Right lobe of liver (tissue), 6 donors: ENCODE measurements around the gene CNTNAP1. TPM values are rescaled to one million over a fixed set of nuclear protein-coding genes. Genes with fewer than 3 reads are reported as not detected.
A peak's percentile ranks its signal among the peaks of the same experiment; 100 is the strongest.

Experiments used
- ATAC-seq, 4 donors: fragments of 200-7000 bp; cut with Tn5 transposase; one replicate each; pipeline ENCODE4 v1.9.1; 2020; ENCODE audit warnings: mild to moderate bottlenecking in 4 of 4, moderate library complexity in 4 of 4
- DNase-seq, 3 donors: peaks; one replicate each; pipeline ENCODE4 v3.0.0-alpha.2; 2020
- H3K27ac ChIP-seq, 3 donors: fragments of 200-600 bp; one replicate each; pipeline ENCODE4 v1.8.0; 2022
- H3K27me3 ChIP-seq, 2 donors: fragments of 200-600 bp; one replicate each; pipeline ENCODE4 v1.8.0; 2022
- H3K36me3 ChIP-seq, 4 donors: fragments of 200-600 bp; sonication (generic) in 1 of 4; one replicate each; pipeline versions ENCODE4 v1.5.1 to v1.8.0; 2017 to 2022; ENCODE audit warnings: control low read depth in 1 of 4
- H3K4me1 ChIP-seq, 4 donors: fragments of 200-600 bp; sonication (generic) in 1 of 4; one replicate each; pipeline versions ENCODE4 v1.5.1 to v1.8.0; 2017 to 2022; ENCODE audit warnings: control low read depth in 1 of 4
- H3K4me3 ChIP-seq, 3 donors: fragments of 200-600 bp; one replicate each; pipeline ENCODE4 v1.8.0; 2022
- H3K9me3 ChIP-seq, 4 donors: fragments of 200-600 bp; sonication (generic) in 1 of 4; one replicate each; pipeline versions ENCODE4 v1.5.1 to v1.8.0; 2017 to 2022; ENCODE audit warnings: control low read depth in 1 of 4
- POLR2A ChIP-seq: fragments of 450-650 bp; IDR thresholded peaks from one replicate; pipeline ENCODE4 v1.6.1; 2017; ENCODE audit warnings: antibody characterized with exemption, mild to moderate bottlenecking
- WGBS: methylation state at CpG from one replicate; pipeline ENCODE4 v1.1.6; 2018; ENCODE audit warnings: low coverage, low lambda C conversion rate; ENCODE audit not compliant: insufficient coverage; ENCODE audit errors: missing lambda C conversion rate; 5-methylcytosine and 5-hydroxymethylcytosine counted together
- intact Hi-C, 2 donors: fragments of 100-400 bp; cut with DNase I; formaldehyde crosslinking; loops; one replicate each; pipeline versions ENCODE4 v1.11.2 to v1.14.1; 2022
- total RNA-seq, 6 experiments: library from RNA; depleted of rRNA in 2 of 6; stranded (reverse); fragments of >200 nt in 2 of 6; fragmentation: NEBNext Ultra II Directional in 3 of 6; extraction: Animal tissue kit (Norgen Biotek cat#: 25700) in 3 of 6; gene quantifications; one replicate each; pipeline versions ENCODE4 v1.1.0 to v1.2.4, GENCODE V29; 2016 to 2023
- TF ChIP-seq, protein P1 (sequence below), 4 donors: fragments of 200-600 bp in 3 of 4; fragments of 450-650 bp in 1 of 4; IDR thresholded peaks; one replicate each; pipeline versions ENCODE4 v1.5.1 to v1.8.0; 2016 to 2022; ENCODE audit warnings: antibody characterized with exemption in 4 of 4, mild to moderate bottlenecking in 2 of 4
- donor health status: DM: no; HTN: yes; CAD: no.
- donor health status: DM: no; HTN: no; CAD: no.
- donor health status: DM: no; HTN: no; CAD: no.
- donor health status: DM: no; HTN: yes; CAD: no.
- donor health status: DM: no; HTN: yes; CAD: no.

Gene CNTNAP1
- total RNA-seq, 6 experiments from 2014 or later = 0.42 to 1.8 (median 0.56) TPM

DNA sequence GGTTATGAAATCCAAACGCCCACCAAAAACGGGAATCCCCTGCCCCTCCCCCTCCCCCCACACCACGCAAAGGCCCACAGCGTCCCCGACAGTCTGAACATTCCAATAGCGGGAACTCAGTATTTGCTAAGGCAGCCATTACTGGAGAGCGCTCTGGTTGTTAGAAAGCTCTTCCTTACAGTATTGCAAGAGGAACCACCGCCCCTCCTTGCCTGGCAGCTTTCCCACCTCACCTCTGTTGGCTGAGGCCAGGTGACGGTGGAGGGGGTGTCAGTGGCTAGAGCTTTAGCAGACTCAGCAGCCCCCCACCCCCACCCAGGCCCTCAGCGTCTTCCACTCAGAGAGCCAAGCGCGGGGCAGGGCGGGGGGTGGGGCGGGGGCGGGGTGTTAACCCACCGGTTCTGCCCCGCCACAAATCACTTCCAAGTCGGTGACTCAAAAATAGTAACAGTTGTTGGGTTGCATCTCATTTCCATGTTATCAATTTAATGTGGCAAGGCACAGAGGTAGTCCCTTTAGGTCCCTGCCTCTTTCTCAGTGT is 3.3 kb upstream of the CNTNAP1 start:
- no peak for ATAC-seq
- peaks cover 0 to 5% of the 10 kb centered on the region in 2 donors for H3K27me3 ChIP-seq
- no peaks in the 10 kb centered on the region for H3K36me3 ChIP-seq
- TF ChIP-seq, protein P1, sequence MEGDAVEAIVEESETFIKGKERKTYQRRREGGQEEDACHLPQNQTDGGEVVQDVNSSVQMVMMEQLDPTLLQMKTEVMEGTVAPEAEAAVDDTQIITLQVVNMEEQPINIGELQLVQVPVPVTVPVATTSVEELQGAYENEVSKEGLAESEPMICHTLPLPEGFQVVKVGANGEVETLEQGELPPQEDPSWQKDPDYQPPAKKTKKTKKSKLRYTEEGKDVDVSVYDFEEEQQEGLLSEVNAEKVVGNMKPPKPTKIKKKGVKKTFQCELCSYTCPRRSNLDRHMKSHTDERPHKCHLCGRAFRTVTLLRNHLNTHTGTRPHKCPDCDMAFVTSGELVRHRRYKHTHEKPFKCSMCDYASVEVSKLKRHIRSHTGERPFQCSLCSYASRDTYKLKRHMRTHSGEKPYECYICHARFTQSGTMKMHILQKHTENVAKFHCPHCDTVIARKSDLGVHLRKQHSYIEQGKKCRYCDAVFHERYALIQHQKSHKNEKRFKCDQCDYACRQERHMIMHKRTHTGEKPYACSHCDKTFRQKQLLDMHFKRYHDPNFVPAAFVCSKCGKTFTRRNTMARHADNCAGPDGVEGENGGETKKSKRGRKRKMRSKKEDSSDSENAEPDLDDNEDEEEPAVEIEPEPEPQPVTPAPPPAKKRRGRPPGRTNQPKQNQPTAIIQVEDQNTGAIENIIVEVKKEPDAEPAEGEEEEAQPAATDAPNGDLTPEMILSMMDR (IDR thresholded peaks at IDR 0.05) = no peak
- no peak for TF ChIP-seq POLR2A
- peaks cover 0 to 50% (median 9%) of the 10 kb centered on the region in 4 donors for H3K4me1 ChIP-seq
- peak overlapping the region; percentile 62 to 74 (median 73) for H3K4me3 ChIP-seq
- no peak for DNase-seq
- intact Hi-C loops = no loop called here
- H3K9me3 ChIP-seq = no peaks in the 10 kb centered on the region
- peak overlapping the region; percentile 85 to 90 (median 87) for H3K27ac ChIP-seq
- WGBS = 7% methylated on average over 10 of the region's 18 CpGs

DNA sequence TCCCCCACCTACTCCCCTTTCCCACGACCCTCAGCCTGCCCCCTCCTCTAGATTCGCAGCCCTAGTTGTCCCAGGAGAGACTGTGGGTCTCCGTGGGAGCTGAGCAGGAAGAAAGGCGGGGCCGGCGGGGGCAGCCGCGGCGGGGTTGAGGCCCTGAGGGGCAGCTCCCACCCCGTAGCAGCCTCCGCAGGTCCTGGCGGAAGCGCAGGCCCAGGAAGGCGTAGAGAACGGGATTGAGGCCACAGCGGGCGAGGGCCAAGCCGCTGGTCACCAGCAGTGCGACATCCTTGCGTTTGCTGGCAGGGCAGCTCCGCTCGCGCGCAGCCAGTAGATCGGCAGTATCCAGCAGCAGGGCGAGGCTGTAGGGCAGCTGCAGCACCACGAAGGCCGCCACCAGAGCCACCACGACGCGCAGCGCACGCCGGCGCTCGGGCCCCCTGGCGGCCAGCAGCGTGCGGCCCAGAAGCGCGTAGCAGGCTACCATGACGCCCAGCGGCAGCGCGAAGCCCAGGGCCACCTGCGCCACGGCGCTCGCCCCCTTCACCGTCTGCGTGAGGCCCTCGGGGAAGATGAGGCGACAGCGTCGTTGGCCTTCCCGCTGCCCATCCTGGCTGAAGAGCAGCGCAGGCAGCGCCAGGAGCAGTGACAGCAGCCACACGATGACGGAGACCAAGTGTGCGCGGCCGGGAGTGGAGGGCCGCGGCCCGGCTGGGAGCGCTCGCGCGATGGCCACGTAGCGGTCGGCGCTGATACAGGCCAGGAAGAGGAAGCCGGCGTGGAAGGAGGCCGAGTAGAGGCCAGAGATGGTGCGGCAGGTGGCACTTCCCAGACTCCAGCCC is 2.6 kb upstream of the CNTNAP1 start:
- TF ChIP-seq POLR2A = no peak
- TF ChIP-seq, protein P1 (IDR thresholded peaks at IDR 0.05) = peak; percentile 90 to 96 (median 94)
- Histone ChIP-seq H3K9me3 (no peaks in the 10 kb centered on the region), H3K4me3 (peak overlapping the region; percentile 14 to 45 (median 32)), H3K27ac (peak overlapping the region; percentile 85 to 90 (median 87)), H3K4me1 (peaks cover 0 to 45% (median 7%) of the 10 kb centered on the region in 4 donors), H3K36me3 (no peaks in the 10 kb centered on the region), H3K27me3 (peaks cover 0 to 5% of the 10 kb centered on the region in 2 donors)
- WGBS = 3% methylated on average over 19 of the region's 78 CpGs
- DNase-seq = peak; percentile 85 to 87 (median 86)
- ATAC-seq = peak; percentile 46 to 61 (median 54)
- intact Hi-C loops = loop anchor here (10.0 kb wide), 2 partner anchors 65 to 95 kb away; no protein-coding TSS in a partner anchor

DNA sequence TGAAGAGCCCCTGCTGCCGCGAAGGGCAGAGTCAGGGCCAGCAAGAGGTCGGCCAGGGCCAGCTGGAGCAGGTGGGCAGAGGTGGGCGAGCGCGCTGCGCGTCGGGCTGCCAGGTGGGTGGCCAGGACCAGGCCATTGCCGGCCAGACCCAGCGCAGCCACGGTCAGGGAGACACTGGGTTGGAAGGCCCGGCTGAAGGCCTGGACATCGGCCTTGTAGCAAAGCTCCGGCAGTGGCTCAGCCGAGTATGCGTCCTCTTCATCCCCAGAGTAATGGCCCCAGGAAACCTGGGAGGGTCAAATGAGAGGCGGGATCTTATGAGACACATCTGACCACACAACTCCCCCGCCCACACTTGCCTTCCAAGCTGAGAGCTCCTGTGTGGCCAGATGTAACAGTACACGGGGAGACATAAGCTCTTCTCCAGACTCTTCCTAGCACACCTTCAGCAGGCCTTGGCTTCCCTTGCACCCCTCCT is 2.0 kb upstream of the CNTNAP1 start:
- no peak for TF ChIP-seq POLR2A
- TF ChIP-seq, protein P1 (IDR thresholded peaks at IDR 0.05) = no peak
- 74% methylated on average over 8 of the region's 20 CpGs for WGBS
- peaks cover 0 to 5% of the 10 kb centered on the region in 2 donors for H3K27me3 ChIP-seq
- DNase-seq (no peak), ATAC-seq (no peak)
- intact Hi-C loops = loop anchor here (10.0 kb wide), 2 partner anchors 66 to 96 kb away; no protein-coding TSS in a partner anchor
- no peaks in the 10 kb centered on the region for H3K36me3 ChIP-seq
- peak overlapping the region in 2 of 3 donors; percentile 14 to 45 for H3K4me3 ChIP-seq
- H3K4me1 ChIP-seq = peaks cover 0 to 40% (median 6%) of the 10 kb centered on the region in 4 donors
- H3K9me3 ChIP-seq = no peaks in the 10 kb centered on the region
- peak overlapping the region; percentile 85 to 90 (median 87) for H3K27ac ChIP-seq

DNA sequence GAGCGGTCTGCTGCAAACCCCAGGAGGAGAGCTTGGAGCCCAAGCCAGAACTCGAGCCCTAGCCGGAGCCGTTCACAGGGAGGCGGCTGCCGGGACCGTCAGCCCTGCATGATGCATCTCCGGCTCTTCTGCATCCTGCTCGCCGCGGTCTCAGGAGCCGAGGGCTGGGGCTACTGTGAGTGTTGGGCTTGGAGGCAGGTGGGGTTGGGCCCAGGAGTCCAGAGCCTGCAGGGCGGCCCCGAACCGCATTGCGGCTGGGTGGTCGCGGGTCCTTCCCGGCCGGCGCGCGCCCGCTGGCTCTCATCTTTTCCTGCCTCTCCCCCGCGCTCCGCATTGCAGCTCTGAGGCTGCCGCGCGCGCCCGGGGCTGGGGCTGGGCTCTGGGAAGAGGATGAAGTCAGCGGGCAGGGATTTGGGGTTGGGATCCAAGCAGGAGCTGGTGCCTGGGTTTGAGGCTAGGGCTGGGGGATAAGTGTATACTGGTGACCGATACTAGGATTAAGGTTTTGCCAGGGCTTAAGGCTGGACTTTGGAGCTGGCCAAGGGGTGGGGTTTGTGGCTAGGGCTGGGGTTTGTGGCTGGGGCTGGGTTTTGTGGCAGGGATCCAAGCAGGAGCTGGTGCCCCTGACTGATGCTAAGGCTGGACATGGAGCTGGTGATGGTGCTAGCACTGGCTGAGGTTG is 532 bp downstream of the CNTNAP1 start:
- Histone ChIP-seq H3K27ac (peak overlapping the region in 1 of 3 donors; percentile 29), H3K36me3 (no peaks in the 10 kb centered on the region), H3K4me3 (peak overlapping the region; percentile 18 to 32 (median 23)), H3K9me3 (no peaks in the 10 kb centered on the region), H3K4me1 (peaks cover 0 to 34% (median 6%) of the 10 kb centered on the region in 4 donors), H3K27me3 (peaks cover 0 to 5% of the 10 kb centered on the region in 2 donors)
- ATAC-seq (no peak), DNase-seq (no peak)
- TF ChIP-seq, protein P1 (IDR thresholded peaks at IDR 0.05) = no peak
- TF ChIP-seq POLR2A = no peak
- intact Hi-C loops = loop anchor here (10.0 kb wide), 2 partner anchors 68 to 98 kb away; no protein-coding TSS in a partner anchor
- 0% methylated on average over 10 of the region's 34 CpGs for whole genome bisulfite sequencing
